Liver (tissue), 9 donors: ENCODE measurements around the gene VDR. TPM values are rescaled to one million over a fixed set of nuclear protein-coding genes. Genes with fewer than 3 reads are reported as not detected.
"Not testable (repeated sequence)": the region's sequence is repeated elsewhere in the genome, so short reads cannot be mapped to it uniquely, and the experiment has no call there.

Source experiments
- DNase-seq: peaks from one replicate; pipeline ENCODE4 v3.0.0-alpha.2; 2017; ENCODE audit warnings: low spot score
- H3K27ac ChIP-seq, 2 donors: one replicate each; pipeline ENCODE4 v1.7.0; 2013; ENCODE audit warnings: inconsistent platforms in 2 of 2, low read length in 2 of 2, control low read depth in 1 of 2, low read depth in 1 of 2, mild to moderate bottlenecking in 1 of 2
- H3K27me3 ChIP-seq, 4 donors: one replicate each; pipeline versions ENCODE4 v1.6.1 to v1.7.0; 2013; ENCODE audit warnings: low read length in 3 of 4, inconsistent platforms in 1 of 4, mild to moderate bottlenecking in 1 of 4, moderate library complexity in 1 of 4; ENCODE audit not compliant: control insufficient read depth in 4 of 4, insufficient read depth in 4 of 4
- H3K36me3 ChIP-seq, 4 donors: one replicate each; pipeline versions ENCODE4 v1.6.1 to v1.7.0; 2013; ENCODE audit warnings: low read length in 3 of 4, mild to moderate bottlenecking in 3 of 4, low read depth in 1 of 4, moderate library complexity in 1 of 4; ENCODE audit not compliant: control insufficient read depth in 4 of 4, insufficient read depth in 3 of 4
- H3K4me1 ChIP-seq, 4 donors: one replicate each; pipeline versions ENCODE4 v1.6.1 to v1.7.0; 2013; ENCODE audit warnings: low read length in 3 of 4, mild to moderate bottlenecking in 3 of 4, moderate library complexity in 1 of 4; ENCODE audit not compliant: control insufficient read depth in 4 of 4, insufficient read depth in 4 of 4
- H3K4me3 ChIP-seq, 3 donors: one replicate each; pipeline versions ENCODE4 v1.6.1 to v1.7.0; 2013; ENCODE audit warnings: low read length in 3 of 3, control low read depth in 1 of 3, low read depth in 1 of 3, mild to moderate bottlenecking in 1 of 3
- H3K9ac ChIP-seq, 2 donors: one replicate each; pipeline ENCODE4 v1.7.0; 2013; ENCODE audit warnings: low read length in 2 of 2, mild to moderate bottlenecking in 2 of 2, moderate library complexity in 2 of 2, control low read depth in 1 of 2, low read depth in 1 of 2
- H3K9me3 ChIP-seq, 4 donors: one replicate each; pipeline versions ENCODE4 v1.6.1 to v1.7.0; 2013; ENCODE audit warnings: low read length in 3 of 4; ENCODE audit not compliant: control insufficient read depth in 4 of 4
- ATF3 ChIP-seq: IDR thresholded peaks from 2 replicates; pipeline ENCODE4 v1.6.1; 2016; ENCODE audit warnings: antibody characterized with exemption
- CTCF ChIP-seq: fragments of 150-350 bp; IDR thresholded peaks from 2 replicates; pipeline ENCODE4 v1.5.1; 2017; ENCODE audit warnings: improper control_type of control experiment, low read depth, low read length; ENCODE audit not compliant: missing input control
- EGR1 ChIP-seq, 2 donors: IDR thresholded peaks; 2 replicates each; pipeline ENCODE4 v1.6.1; 2016 to 2018; ENCODE audit warnings: antibody characterized with exemption in 2 of 2, low read depth in 2 of 2
- FOXA1 ChIP-seq: IDR thresholded peaks from 2 replicates; pipeline ENCODE4 v1.6.1; 2016; ENCODE audit warnings: antibody characterized with exemption
- HNF4G ChIP-seq: IDR thresholded peaks from 2 replicates; pipeline ENCODE4 v1.6.1; 2016; ENCODE audit warnings: antibody characterized with exemption
- JUND ChIP-seq, 2 donors: IDR thresholded peaks; 2 replicates each; pipeline ENCODE4 v1.6.1; 2016; ENCODE audit warnings: antibody characterized with exemption in 2 of 2
- RAD21 ChIP-seq, 2 donors: IDR thresholded peaks; 2 replicates each; pipeline ENCODE4 v1.6.1; 2016; ENCODE audit warnings: antibody characterized with exemption in 2 of 2, mild to moderate bottlenecking in 2 of 2
- REST ChIP-seq: IDR thresholded peaks from 2 replicates; pipeline ENCODE4 v1.6.1; 2016; ENCODE audit warnings: antibody characterized with exemption, mild to moderate bottlenecking
- TAF1 ChIP-seq: conservative IDR thresholded peaks from 2 replicates; pipeline ENCODE4 v1.6.1; 2016; ENCODE audit warnings: antibody characterized with exemption, mild to moderate bottlenecking
- YY1 ChIP-seq: IDR thresholded peaks from 2 replicates; pipeline ENCODE4 v1.6.1; 2016; ENCODE audit warnings: antibody characterized with exemption, mild to moderate bottlenecking
- WGBS: extraction: QIAGEN DNeasy Blood & Tissue Kit; methylation state at CpG from one replicate; pipeline ENCODE4 v1.1.7; 2013; 5-methylcytosine and 5-hydroxymethylcytosine counted together
- polyA plus RNA-seq, 2 donors: library from polyadenylated mRNA; stranded (reverse) in 1 of 2; unstranded in 1 of 2; fragments of 200-250 nt in 1 of 2; fragments of >200 nt in 1 of 2; fragmentation: Nextera tagmentation in 1 of 2; extraction: Ambion mirVana in 1 of 2; gene quantifications; one replicate each; pipeline versions ENCODE4 v1.2.1 to v1.2.3, GENCODE V29; 2013 to 2015
- total RNA-seq, 2 donors: library from RNA; depleted of rRNA; stranded (reverse); fragments of >200 nt; gene quantifications; one replicate each; pipeline ENCODE4 v1.2.3, GENCODE V29; 2014
- TF ChIP-seq, protein P1 (sequence below): IDR thresholded peaks from 2 replicates; pipeline ENCODE4 v1.6.1; 2016; ENCODE audit warnings: antibody characterized with exemption
- donor health status: healthy.
- donor health status: healthy.
- donor health status: healthy.
- donor health status: healthy.
- donor health status: healthy.

Gene VDR
- total and polyA plus RNA-seq, 4 donors: 0.25 to 0.47 (median 0.35) TPM

DNA sequence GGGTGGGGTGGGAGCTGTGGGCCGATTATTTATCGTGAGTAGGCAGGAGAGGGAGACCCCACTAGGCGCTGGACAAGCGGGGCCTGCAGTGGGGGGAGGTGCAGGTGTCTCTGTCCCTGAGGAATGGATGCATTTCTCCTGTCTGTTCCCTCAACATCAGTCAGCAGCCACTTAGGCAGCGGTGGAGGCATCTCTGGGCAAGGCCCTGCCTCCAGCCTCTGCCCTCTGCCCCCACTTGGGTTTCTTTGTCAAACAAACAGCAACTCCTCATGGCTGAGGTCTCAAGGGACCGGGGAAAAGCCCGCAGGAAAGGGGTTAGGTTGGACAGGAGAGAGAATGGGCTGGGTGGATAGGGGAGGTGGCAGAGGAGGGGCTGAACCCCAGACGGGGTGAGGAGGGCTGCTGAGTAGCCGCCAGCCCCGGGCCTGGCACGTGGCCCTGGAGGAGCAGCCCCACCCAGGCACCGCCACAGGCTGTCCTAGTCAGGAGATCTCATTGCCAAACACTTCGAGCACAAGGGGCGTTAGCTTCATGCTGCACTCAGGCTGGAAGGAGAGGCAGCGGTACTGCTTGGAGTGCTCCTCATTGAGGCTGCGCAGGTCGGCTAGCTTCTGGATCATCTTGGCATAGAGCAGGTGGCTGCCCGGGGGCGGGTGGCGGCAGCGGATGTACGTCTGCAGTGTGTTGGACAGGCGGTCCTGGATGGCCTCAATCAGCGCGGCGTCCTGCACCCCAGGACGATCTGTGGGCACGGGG lies 60.4 kb downstream of the VDR start:
- peaks cover 0 to 11% (median 6%) of the 10 kb centered on the region in 4 donors for H3K4me1 ChIP-seq
- TF ChIP-seq ATF3 (no peak), CTCF (no peak), JUND (IDR thresholded peaks at IDR 0.05) (no peak)
- TF ChIP-seq, protein P1, sequence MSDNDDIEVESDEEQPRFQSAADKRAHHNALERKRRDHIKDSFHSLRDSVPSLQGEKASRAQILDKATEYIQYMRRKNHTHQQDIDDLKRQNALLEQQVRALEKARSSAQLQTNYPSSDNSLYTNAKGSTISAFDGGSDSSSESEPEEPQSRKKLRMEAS: no peak
- H3K27me3 ChIP-seq: no peaks in the 10 kb centered on the region
- no peak overlapping the region for H3K27ac ChIP-seq
- no peaks in the 10 kb centered on the region for H3K9me3 ChIP-seq
- H3K4me3 ChIP-seq: no peak overlapping the region
- DNase-seq: no peak
- H3K9ac ChIP-seq: no peak overlapping the region
- WGBS: 87% methylated on average over 28 of the region's 28 CpGs
- no peaks in the 10 kb centered on the region for H3K36me3 ChIP-seq

DNA sequence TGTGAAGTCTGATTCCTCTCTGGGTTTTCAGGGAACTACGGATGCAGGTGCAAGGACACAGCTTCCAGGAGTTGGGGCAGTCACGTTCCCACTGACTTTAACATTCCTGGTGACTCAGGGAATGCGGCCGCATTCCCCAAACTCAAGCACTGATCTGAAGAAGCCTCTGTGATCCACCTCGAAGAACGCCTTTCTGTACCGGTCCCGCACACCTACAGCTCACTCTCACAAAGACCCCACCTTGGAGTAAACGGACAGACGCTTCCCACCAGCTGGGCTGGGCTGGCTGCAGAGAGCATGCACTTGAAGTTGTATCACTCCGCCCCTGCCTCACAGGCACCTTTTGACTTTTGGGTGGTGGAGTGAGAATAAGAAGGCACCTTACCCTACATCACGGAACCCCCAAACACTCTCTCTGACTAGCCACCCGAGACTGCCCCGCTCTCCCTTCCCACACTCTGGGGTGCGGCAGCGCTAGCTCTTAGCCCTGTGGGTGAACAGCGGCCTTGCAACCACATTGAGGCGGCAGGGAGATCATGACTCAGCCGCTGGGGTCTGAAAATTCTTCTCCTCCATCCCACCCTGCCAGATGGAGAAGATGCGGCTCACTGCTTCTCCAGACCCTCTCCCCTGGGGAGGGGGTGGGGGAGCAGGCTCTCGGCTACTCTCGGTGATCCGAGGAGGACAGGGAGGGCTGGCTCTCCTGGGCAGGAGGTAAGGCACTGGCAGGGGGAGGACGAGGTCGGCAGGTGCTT lies 61.4 kb downstream of the VDR start:
- no peak overlapping the region for H3K9ac ChIP-seq
- H3K27me3 ChIP-seq: no peaks in the 10 kb centered on the region
- no peak overlapping the region for H3K27ac ChIP-seq
- no peaks in the 10 kb centered on the region for H3K36me3 ChIP-seq
- no peaks in the 10 kb centered on the region for H3K9me3 ChIP-seq
- no peak for DNase-seq
- no peak for TF ChIP-seq EGR1 (IDR thresholded peaks at IDR 0.05; ENCODE audit: low read depth in 2 of 2)
- H3K4me3 ChIP-seq: no peak overlapping the region
- peaks cover 0 to 5% (median 2%) of the 10 kb centered on the region in 4 donors for H3K4me1 ChIP-seq
- WGBS: 94% methylated on average over 25 of the region's 25 CpGs

- H3K4me1 ChIP-seq, H3K36me3 ChIP-seq, H3K9ac ChIP-seq, H3K27ac ChIP-seq, DNase-seq, H3K27me3 ChIP-seq, H3K9me3 ChIP-seq, H3K4me3 ChIP-seq: not testable (repeated sequence)
- WGBS: 87% methylated on average over 12 of the region's 12 CpGs
These were observed 62.3 kb downstream of the VDR start for GRCh38 chr12:47842543-47842942.

DNA sequence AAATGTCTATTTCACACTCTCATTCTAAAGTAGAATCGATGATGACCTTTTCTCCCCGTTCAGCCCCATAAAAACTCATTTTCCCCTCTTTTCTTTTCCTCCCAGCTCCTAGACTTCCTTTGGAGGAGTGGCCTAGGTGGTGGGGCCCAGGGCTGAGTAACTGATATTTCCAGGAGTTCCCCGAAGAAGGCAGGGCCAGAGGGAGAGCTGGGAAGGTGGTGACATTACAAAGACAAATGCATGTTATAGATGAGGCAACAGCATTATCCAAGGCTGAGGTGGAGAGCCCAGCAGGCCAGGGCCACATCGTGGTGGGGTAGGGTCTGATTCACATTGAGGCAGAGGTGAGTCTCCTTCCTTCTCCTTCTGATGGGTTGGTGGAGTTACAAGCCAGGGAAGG lies 62.9 kb downstream of the VDR start:
- no peak for DNase-seq
- no peak overlapping the region for H3K27ac ChIP-seq
- 75% methylated on average over 4 of the region's 4 CpGs for WGBS

More for the DNA sequence above, 62.9 kb downstream of the VDR start:
- H3K4me3 ChIP-seq: no peak overlapping the region
- no peaks in the 10 kb centered on the region for H3K9me3 ChIP-seq
- H3K36me3 ChIP-seq: no peaks in the 10 kb centered on the region
- H3K9ac ChIP-seq: no peak overlapping the region
- H3K27me3 ChIP-seq: no peaks in the 10 kb centered on the region
- peaks cover 0 to 5% (median 2%) of the 10 kb centered on the region in 4 donors for H3K4me1 ChIP-seq
- TF ChIP-seq TAF1: no peak
- TF ChIP-seq YY1: no peak
- TF ChIP-seq FOXA1: no peak
- no peak for TF ChIP-seq EGR1 (IDR thresholded peaks at IDR 0.05; ENCODE audit: low read depth in 2 of 2)
- TF ChIP-seq, protein P1: no peak
- TF ChIP-seq RAD21 (IDR thresholded peaks at IDR 0.05): no peak
- no peak for TF ChIP-seq HNF4G
- no peak for TF ChIP-seq REST
- no peak for TF ChIP-seq CTCF
